ENCODE data around the gene NPTN. TPM values are rescaled to one million over a fixed set of nuclear protein-coding genes. Genes with fewer than 3 reads are reported as not detected.

The NPTN gene
- total RNA-seq, 3 donors from 2014 or later: 82.1 to 107 (median 104) TPM

- Histone ChIP-seq H3K4me1 (peaks cover 6 to 27% of the 10 kb centered on the region in 2 donors), H3K36me3 (no peaks in the 10 kb centered on the region), H3K4me3 (peak overlapping the region; percentile 96 to 99 (median 98)), H3K27me3 (no peaks in the 10 kb centered on the region), H3K27ac (peak overlapping the region; percentile 98 to 99), H3K9me3 (no peaks in the 10 kb centered on the region)
- intact Hi-C loops (cut with DNase I; ENCODE audit: low total_unique reads): no loop called here
- TF ChIP-seq POLR2AphosphoS5 (IDR thresholded peaks at IDR 0.05) (no peak), POLR2A (IDR thresholded peaks at IDR 0.05) (no peak), CTCF (IDR thresholded peaks at IDR 0.05) (no peak)
- DNase-seq (ENCODE audit: low spot score in 2 of 2): peak in 1 of 2 donors; percentile 41
Observed at GRCh38 chr15:73633991-73634495, 854 bp upstream of the NPTN start.

- Histone ChIP-seq H3K27ac (peak overlapping the region; percentile 98 to 99), H3K4me1 (peaks cover 6 to 27% of the 10 kb centered on the region in 2 donors), H3K36me3 (no peaks in the 10 kb centered on the region), H3K9me3 (no peaks in the 10 kb centered on the region), H3K4me3 (peak overlapping the region; percentile 96 to 99 (median 98)), H3K27me3 (no peaks in the 10 kb centered on the region)
- TF ChIP-seq POLR2A (IDR thresholded peaks at IDR 0.05) (no peak), CTCF (IDR thresholded peaks at IDR 0.05) (no peak)
- intact Hi-C loops (cut with DNase I; ENCODE audit: low total_unique reads): no loop called here
- no peak for DNase-seq (ENCODE audit: low spot score in 2 of 2)
Observed at GRCh38 chr15:73632670-73633058, 525 bp downstream of the NPTN start.

- H3K27ac ChIP-seq: peak overlapping the region; percentile 98 to 99
- no peaks in the 10 kb centered on the region for H3K36me3 ChIP-seq
- H3K4me3 ChIP-seq: peak overlapping the region; percentile 96 to 99 (median 98)
- intact Hi-C loops (cut with DNase I; ENCODE audit: low total_unique reads): no loop called here
- H3K27me3 ChIP-seq: no peaks in the 10 kb centered on the region
- H3K9me3 ChIP-seq: no peaks in the 10 kb centered on the region
- peak in 1 of 2 donors; percentile 62 for DNase-seq (ENCODE audit: low spot score in 2 of 2)
- peak; percentile 8 for TF ChIP-seq POLR2A (IDR thresholded peaks at IDR 0.05)
- peak in 1 of 3 donors; percentile 34 for TF ChIP-seq POLR2AphosphoS5 (IDR thresholded peaks at IDR 0.05)
- TF ChIP-seq CTCF (IDR thresholded peaks at IDR 0.05): no peak
- H3K4me1 ChIP-seq: peaks cover 6 to 27% of the 10 kb centered on the region in 2 donors
Observed at GRCh38 chr15:73631915-73632669, 1.1 kb downstream of the NPTN start.

- TF ChIP-seq POLR2AphosphoS5 (IDR thresholded peaks at IDR 0.05): no peak
- TF ChIP-seq POLR2A (IDR thresholded peaks at IDR 0.05): no peak
- TF ChIP-seq CTCF (IDR thresholded peaks at IDR 0.05): no peak
- peak overlapping the region; percentile 10 to 54 for H3K27ac ChIP-seq
- peaks cover 6 to 27% of the 10 kb centered on the region in 2 donors for H3K4me1 ChIP-seq
- no peaks in the 10 kb centered on the region for H3K9me3 ChIP-seq
- H3K36me3 ChIP-seq: no peaks in the 10 kb centered on the region
- DNase-seq (ENCODE audit: low spot score in 2 of 2): no peak
- H3K4me3 ChIP-seq: peak overlapping the region in 2 of 3 donors; percentile 96 to 98
- H3K27me3 ChIP-seq: no peaks in the 10 kb centered on the region
- intact Hi-C loops (cut with DNase I; ENCODE audit: low total_unique reads): no loop called here
Observed at GRCh38 chr15:73630921-73631362, 2.2 kb downstream of the NPTN start.

GRCh38 chr15:73629798-73630429, 3.3 kb downstream of the NPTN start:
- H3K27ac ChIP-seq: no peak overlapping the region
- no peaks in the 10 kb centered on the region for H3K27me3 ChIP-seq
- peaks cover 6 to 27% of the 10 kb centered on the region in 2 donors for H3K4me1 ChIP-seq
- TF ChIP-seq CTCF (IDR thresholded peaks at IDR 0.05): no peak
- no peak for TF ChIP-seq POLR2AphosphoS5 (IDR thresholded peaks at IDR 0.05)
- no peak for TF ChIP-seq POLR2A (IDR thresholded peaks at IDR 0.05)
- DNase-seq (ENCODE audit: low spot score in 2 of 2): no peak
- no peaks in the 10 kb centered on the region for H3K36me3 ChIP-seq
- no peaks in the 10 kb centered on the region for H3K9me3 ChIP-seq
- intact Hi-C loops (cut with DNase I; ENCODE audit: low total_unique reads): no loop called here
- peak overlapping the region in 1 of 3 donors; percentile 98 for H3K4me3 ChIP-seq

Data from breast epithelium (tissue), 4 donors.